Measurements from ENCODE around the gene TPBGL. TPM values are rescaled to one million over a fixed set of nuclear protein-coding genes. Genes with fewer than 3 reads are reported as not detected.
A peak's percentile ranks its signal among the peaks of the same experiment; 100 is the strongest.
"Not testable (repeated sequence)": the region's sequence is repeated elsewhere in the genome, so short reads cannot be mapped to it uniquely, and the experiment has no call there.

Gene TPBGL
- total RNA-seq, 1 experiment from 2014 or later = not detected

GRCh38 chr11:75271730-75272129, 31.2 kb downstream of the TPBGL start:
- no peak for DNase-seq (ENCODE audit: low spot score)

- no peak for DNase-seq (ENCODE audit: low spot score)
Measured at GRCh38 chr11:75272391-75272790, 31.8 kb downstream of the TPBGL start.

- DNase-seq (ENCODE audit: low spot score) = no peak
Measured at GRCh38 chr11:75272821-75273301, 32.3 kb downstream of the TPBGL start.

GRCh38 chr11:75273411-75274391, 33.1 kb downstream of the TPBGL start:
- no peak for DNase-seq (ENCODE audit: low spot score)

- not testable (repeated sequence) for DNase-seq (ENCODE audit: low spot score)
Measured at GRCh38 chr11:75274716-75275115, 34.1 kb downstream of the TPBGL start.

- DNase-seq (ENCODE audit: low spot score) = no peak
Measured at GRCh38 chr11:75275581-75275980, 35.0 kb downstream of the TPBGL start.

GRCh38 chr11:75276186-75276585, 35.6 kb downstream of the TPBGL start:
- DNase-seq (ENCODE audit: low spot score) = no peak

- DNase-seq (ENCODE audit: low spot score) = no peak
Measured at GRCh38 chr11:75276686-75277085, 36.1 kb downstream of the TPBGL start.

- no peak for DNase-seq (ENCODE audit: low spot score)
Measured at GRCh38 chr11:75277211-75277805, 36.7 kb downstream of the TPBGL start.

- DNase-seq (ENCODE audit: low spot score) = no peak
Measured at GRCh38 chr11:75277991-75278790, 37.6 kb downstream of the TPBGL start.

GRCh38 chr11:75279273-75279672, 38.7 kb downstream of the TPBGL start:
- no peak for DNase-seq (ENCODE audit: low spot score)

GRCh38 chr11:75280227-75280701, 39.7 kb downstream of the TPBGL start:
- peak; percentile 96 for DNase-seq (ENCODE audit: low spot score)

GRCh38 chr11:75280770-75281468, 40.3 kb downstream of the TPBGL start:
- no peak for DNase-seq (ENCODE audit: low spot score)

GRCh38 chr11:75281469-75282095, 41.0 kb downstream of the TPBGL start:
- DNase-seq (ENCODE audit: low spot score) = no peak

- no peak for DNase-seq (ENCODE audit: low spot score)
Measured at GRCh38 chr11:75283391-75283931, 42.9 kb downstream of the TPBGL start.

- DNase-seq (ENCODE audit: low spot score) = no peak
Measured at GRCh38 chr11:75285776-75286360, 45.3 kb downstream of the TPBGL start.

- DNase-seq (ENCODE audit: low spot score) = no peak
Measured at GRCh38 chr11:75286826-75287465, 46.4 kb downstream of the TPBGL start.

- no peak for DNase-seq (ENCODE audit: low spot score)
Measured at GRCh38 chr11:75287579-75287978, 47.0 kb downstream of the TPBGL start.

- no peak for DNase-seq (ENCODE audit: low spot score)
Measured at GRCh38 chr11:75289511-75289760, 48.9 kb downstream of the TPBGL start.

GRCh38 chr11:75289919-75290318, 49.3 kb downstream of the TPBGL start:
- no peak for DNase-seq (ENCODE audit: low spot score)

All from HT-29 (cell line).